ENCODE data around the gene SSTR3.
"Not testable (repeated sequence)": the region's sequence is repeated elsewhere in the genome, so short reads cannot be mapped to it uniquely, and the experiment has no call there.

The SSTR3 gene

DNA sequence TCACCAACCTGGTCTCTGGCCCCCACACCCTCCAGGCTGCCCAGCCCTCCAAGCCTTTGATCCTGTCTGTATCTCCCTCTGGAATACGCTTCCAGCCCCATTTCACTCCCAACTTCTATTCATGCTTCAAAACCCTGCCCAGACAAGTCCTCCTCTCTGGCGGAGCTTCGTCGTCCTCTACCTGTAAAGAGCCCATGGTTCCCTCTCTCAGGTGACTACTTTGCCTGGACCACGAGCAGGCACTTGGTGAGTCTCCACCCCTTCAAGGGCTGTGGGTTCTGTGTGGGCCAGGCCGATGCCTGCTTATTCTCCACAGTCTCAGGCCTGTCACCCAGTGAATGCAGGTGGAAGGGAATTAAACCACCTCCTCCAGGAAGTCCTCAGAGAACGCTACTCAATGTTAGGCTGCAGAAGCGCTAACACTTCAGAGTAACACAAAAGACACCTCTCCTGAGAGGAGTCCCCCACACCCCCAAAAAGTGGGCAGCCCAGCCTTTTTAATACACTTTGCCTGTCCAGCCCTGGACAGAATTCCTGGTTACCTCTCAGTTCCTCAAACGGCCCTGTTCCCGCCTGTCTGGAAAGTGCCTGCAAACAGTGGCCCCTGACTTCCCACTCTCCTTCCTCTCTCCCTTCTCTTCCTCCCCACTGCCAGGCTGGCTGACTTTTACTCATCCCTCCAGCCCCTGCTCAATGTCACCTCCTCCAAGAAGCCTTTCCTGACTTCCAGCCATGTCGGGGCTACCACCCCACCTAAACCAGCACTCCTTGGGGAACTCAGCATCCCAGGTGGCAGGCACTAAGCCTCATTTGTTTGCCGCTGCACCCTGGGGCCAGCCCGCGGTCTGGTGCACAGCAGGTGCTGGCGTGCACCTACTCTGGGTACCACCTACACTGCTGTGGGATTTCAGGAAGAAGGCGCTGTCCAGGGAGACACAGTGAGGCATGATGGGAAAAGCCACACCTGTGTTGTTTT is 22.7 kb upstream of the SSTR3 start:
- Mint-ChIP-seq H3K9me3 (ENCODE audit: low read depth) (no peaks in the 10 kb centered on the region), H3K27me3 (no peaks in the 10 kb centered on the region), H3K36me3 (peaks cover 15% of the 10 kb centered on the region)

GRCh38 chr22:37233751-37234631 is 21.7 kb upstream of the SSTR3 start:
- Mint-ChIP-seq H3K4me3 (peak overlapping the region; percentile 79), H3K27ac (peak overlapping the region; percentile 93), H3K9me3 (ENCODE audit: low read depth) (no peaks in the 10 kb centered on the region), H3K36me3 (peaks cover 15% of the 10 kb centered on the region), H3K4me1 (ENCODE audit: low read depth) (peaks cover 96% of the 10 kb centered on the region), H3K27me3 (no peaks in the 10 kb centered on the region)

More for the DNA sequence above, 22.7 kb upstream of the SSTR3 start:
- H3K4me3 Mint-ChIP-seq, result peak overlapping the region; percentile 79
- peaks cover 95% of the 10 kb centered on the region for H3K4me1 Mint-ChIP-seq (ENCODE audit: low read depth)
- H3K27ac Mint-ChIP-seq, result peak overlapping the region; percentile 93

- Mint-ChIP-seq H3K36me3 (peaks cover 15% of the 10 kb centered on the region), H3K4me3 (peak overlapping the region; percentile 79), H3K4me1 (ENCODE audit: low read depth) (peaks cover 96% of the 10 kb centered on the region), H3K27ac (peak overlapping the region; percentile 93)
- H3K9me3 Mint-ChIP-seq (ENCODE audit: low read depth); H3K27me3 Mint-ChIP-seq: not testable (repeated sequence)
Observed at GRCh38 chr22:37233371-37233750, 21.1 kb upstream of the SSTR3 start.

GRCh38 chr22:37232140-37232998 is 20.1 kb upstream of the SSTR3 start:
- peaks cover 9% of the 10 kb centered on the region for H3K36me3 Mint-ChIP-seq
- H3K4me1 Mint-ChIP-seq (ENCODE audit: low read depth), result peaks cover 95% of the 10 kb centered on the region

DNA sequence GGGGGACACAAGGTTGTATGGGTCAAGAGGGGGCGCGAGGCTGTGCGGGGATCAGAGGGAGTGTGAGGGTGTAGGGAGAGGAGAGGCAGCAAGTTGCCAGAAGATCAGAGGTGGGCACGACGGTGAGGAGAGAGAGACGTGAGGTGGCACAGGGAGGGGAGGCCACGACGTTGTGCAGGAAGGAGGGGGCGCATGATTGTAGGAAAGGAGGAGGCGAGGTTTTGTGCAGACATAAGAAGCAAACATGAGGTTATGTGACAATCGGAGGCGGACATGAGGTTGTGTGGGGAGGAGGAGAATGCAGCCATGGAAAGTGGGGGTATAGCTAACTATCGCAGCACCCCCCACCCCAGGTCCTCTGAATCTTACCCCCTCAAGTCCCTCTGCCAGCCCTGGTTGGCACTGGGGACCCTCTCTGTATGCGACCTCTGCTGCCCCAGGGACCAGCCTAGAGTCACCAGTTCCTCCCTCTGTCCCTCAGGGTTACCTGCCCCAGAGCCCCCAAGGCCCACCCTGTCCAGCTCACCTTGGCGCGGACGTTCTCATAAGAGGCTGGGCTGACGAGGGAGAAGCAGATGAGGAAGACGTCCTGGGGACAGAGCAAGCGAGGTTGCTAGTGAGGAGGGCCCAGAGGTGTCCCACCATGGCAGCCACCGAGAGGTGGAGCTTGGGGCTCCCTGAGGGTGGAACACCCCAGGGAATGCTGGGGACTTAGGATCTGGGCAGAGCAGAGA is 19.3 kb upstream of the SSTR3 start:
- H3K36me3 Mint-ChIP-seq, result peaks cover 6% of the 10 kb centered on the region
- H3K27ac Mint-ChIP-seq, result peak overlapping the region; percentile 96
- H3K9me3 Mint-ChIP-seq (ENCODE audit: low read depth), result no peaks in the 10 kb centered on the region
- no peaks in the 10 kb centered on the region for H3K27me3 Mint-ChIP-seq
- H3K4me1 Mint-ChIP-seq (ENCODE audit: low read depth), result peaks cover 89% of the 10 kb centered on the region
- peak overlapping the region; percentile 83 for H3K4me3 Mint-ChIP-seq

More at GRCh38 chr22:37232140-37232998, 20.1 kb upstream of the SSTR3 start:
- Mint-ChIP-seq H3K9me3 (ENCODE audit: low read depth) (no peaks in the 10 kb centered on the region), H3K27ac (peak overlapping the region; percentile 96), H3K27me3 (no peaks in the 10 kb centered on the region), H3K4me3 (peak overlapping the region; percentile 83)

GRCh38 chr22:37230673-37231405 is 18.6 kb upstream of the SSTR3 start:
- Mint-ChIP-seq H3K4me1 (ENCODE audit: low read depth) (peaks cover 88% of the 10 kb centered on the region), H3K4me3 (peak overlapping the region; percentile 83), H3K27me3 (no peaks in the 10 kb centered on the region), H3K9me3 (ENCODE audit: low read depth) (no peaks in the 10 kb centered on the region), H3K36me3 (peaks cover 5% of the 10 kb centered on the region), H3K27ac (peak overlapping the region; percentile 96)

DNA sequence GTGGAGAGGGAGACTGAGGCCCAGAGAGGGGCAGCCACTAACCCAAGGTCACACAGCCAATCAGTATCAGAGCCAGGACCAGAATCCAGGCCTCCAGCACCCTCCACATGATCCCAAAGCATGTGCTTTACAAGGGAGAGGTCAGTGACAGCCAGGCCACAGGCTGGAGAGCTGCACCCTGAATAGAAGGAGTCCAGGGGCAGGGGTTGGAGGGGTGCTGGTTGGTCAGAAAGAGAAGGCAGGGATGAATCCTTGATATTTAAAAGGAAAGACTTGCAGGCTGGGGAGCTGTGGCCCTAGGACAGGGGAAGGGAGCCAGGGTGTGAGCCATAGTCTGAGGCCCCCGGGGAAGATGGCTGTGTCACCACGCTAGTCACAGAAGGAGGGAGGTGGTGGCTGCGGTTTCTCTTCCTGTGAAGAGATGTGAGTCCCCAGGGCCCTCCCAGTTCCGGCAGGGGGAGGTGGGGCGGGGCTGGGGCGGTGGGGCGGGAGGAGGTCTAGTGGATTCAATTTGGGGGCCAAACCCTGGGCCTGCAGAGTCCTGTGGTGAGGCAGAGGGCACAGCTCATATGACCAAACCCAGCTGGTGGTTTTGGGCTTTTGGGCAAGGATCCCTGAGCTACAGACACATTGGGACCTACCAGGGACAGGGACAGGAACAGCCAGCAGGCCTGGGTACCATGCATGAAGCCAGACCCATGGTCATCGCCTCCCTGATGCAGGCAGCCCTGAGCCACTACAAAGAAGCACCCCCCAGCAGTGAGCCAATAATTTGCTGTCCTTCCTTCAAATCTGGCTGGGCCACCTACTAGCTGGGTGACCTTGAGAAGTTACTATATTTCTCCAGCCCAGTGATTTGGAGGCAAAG is 17.8 kb upstream of the SSTR3 start:
- no peaks in the 10 kb centered on the region for H3K27me3 Mint-ChIP-seq
- no peaks in the 10 kb centered on the region for H3K9me3 Mint-ChIP-seq (ENCODE audit: low read depth)
- peak overlapping the region; percentile 86 for H3K4me3 Mint-ChIP-seq
- H3K27ac Mint-ChIP-seq, result peak overlapping the region; percentile 96
- H3K4me1 Mint-ChIP-seq (ENCODE audit: low read depth), result peaks cover 88% of the 10 kb centered on the region
- peaks cover 10% of the 10 kb centered on the region for H3K36me3 Mint-ChIP-seq

GRCh38 chr22:37229012-37229804 is 16.9 kb upstream of the SSTR3 start:
- Mint-ChIP-seq H3K27me3 (no peaks in the 10 kb centered on the region), H3K4me1 (ENCODE audit: low read depth) (peaks cover 88% of the 10 kb centered on the region)

GRCh38 chr22:37228106-37229011 is 16.1 kb upstream of the SSTR3 start:
- H3K36me3 Mint-ChIP-seq, result peaks cover 21% of the 10 kb centered on the region
- H3K4me3 Mint-ChIP-seq, result peak overlapping the region; percentile 86
- peak overlapping the region; percentile 96 for H3K27ac Mint-ChIP-seq
- H3K4me1 Mint-ChIP-seq (ENCODE audit: low read depth), result peaks cover 88% of the 10 kb centered on the region
- H3K9me3 Mint-ChIP-seq (ENCODE audit: low read depth), result no peaks in the 10 kb centered on the region
- H3K27me3 Mint-ChIP-seq, result no peaks in the 10 kb centered on the region

More at GRCh38 chr22:37229012-37229804, 16.9 kb upstream of the SSTR3 start:
- Mint-ChIP-seq H3K4me3 (peak overlapping the region; percentile 86), H3K9me3 (ENCODE audit: low read depth) (no peaks in the 10 kb centered on the region), H3K27ac (peak overlapping the region; percentile 96), H3K36me3 (peaks cover 15% of the 10 kb centered on the region)

DNA sequence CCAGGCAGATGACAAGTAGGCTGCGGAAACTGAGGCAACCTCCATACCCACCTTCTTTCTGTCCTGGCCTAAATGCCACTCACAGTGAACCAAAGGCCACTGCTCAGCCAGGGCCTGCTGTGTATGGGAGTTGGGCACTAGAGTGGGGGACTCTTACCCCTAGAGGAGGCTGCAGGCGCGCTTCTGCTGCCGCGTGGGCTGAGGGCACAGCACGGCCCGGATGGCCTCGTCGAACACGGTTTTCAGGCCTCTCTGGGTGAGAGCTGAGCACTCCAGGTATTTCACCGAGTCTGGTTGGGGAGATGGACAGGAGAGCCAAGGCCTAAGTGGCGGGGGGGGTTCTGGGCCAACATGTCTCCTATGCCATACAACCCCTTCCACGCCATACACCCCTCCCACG is 14.2 kb upstream of the SSTR3 start:
- H3K27me3 Mint-ChIP-seq, result no peaks in the 10 kb centered on the region
- no peaks in the 10 kb centered on the region for H3K9me3 Mint-ChIP-seq (ENCODE audit: low read depth)
- H3K4me1 Mint-ChIP-seq (ENCODE audit: low read depth), result peaks cover 87% of the 10 kb centered on the region
- peak overlapping the region; percentile 98 for H3K27ac Mint-ChIP-seq
- H3K36me3 Mint-ChIP-seq, result peaks cover 25% of the 10 kb centered on the region
- peak overlapping the region; percentile 56 for H3K4me3 Mint-ChIP-seq

- no peaks in the 10 kb centered on the region for H3K9me3 Mint-ChIP-seq (ENCODE audit: low read depth)
- H3K27me3 Mint-ChIP-seq, result no peaks in the 10 kb centered on the region
- peaks cover 27% of the 10 kb centered on the region for H3K36me3 Mint-ChIP-seq
- H3K4me3 Mint-ChIP-seq, result peak overlapping the region; percentile 47
- peak overlapping the region; percentile 98 for H3K27ac Mint-ChIP-seq
- peaks cover 87% of the 10 kb centered on the region for H3K4me1 Mint-ChIP-seq (ENCODE audit: low read depth)
Observed at GRCh38 chr22:37226087-37226486, 13.8 kb upstream of the SSTR3 start.

All from activated naive CD8-positive, alpha-beta T cell (primary cell).